ENCODE measurements around the gene CDC6.
A peak's percentile ranks its signal among the peaks of the same experiment; 100 is the strongest.

CDC6 gene

GRCh38 chr17:40287494-40288369, at the start of gene CDC6:
Gene CDC6 (plus strand): TSS chr17:40287879. CDS start chr17:40289421, 1,542 bp downstream.
- peak; percentile 90 for DNase-seq

GRCh38 chr17:40241252-40241834, 46.3 kb upstream of the CDC6 start:
- DNase-seq = no peak

GRCh38 chr17:40242774-40243173, 44.9 kb upstream of the CDC6 start:
- DNase-seq = no peak

GRCh38 chr17:40243761-40244160, 43.9 kb upstream of the CDC6 start:
- no peak for DNase-seq

- DNase-seq = no peak
Observed at GRCh38 chr17:40244255-40244654, 43.4 kb upstream of the CDC6 start.

- no peak for DNase-seq
Observed at GRCh38 chr17:40247926-40248495, 39.7 kb upstream of the CDC6 start.

- no peak for DNase-seq
Observed at GRCh38 chr17:40248507-40248906, 39.2 kb upstream of the CDC6 start.

GRCh38 chr17:40251576-40251975, 36.1 kb upstream of the CDC6 start:
- peak; percentile 1 for DNase-seq

- no peak for DNase-seq
Observed at GRCh38 chr17:40253565-40253964, 34.1 kb upstream of the CDC6 start.

- no peak for DNase-seq
Observed at GRCh38 chr17:40259505-40259904, 28.2 kb upstream of the CDC6 start.

- DNase-seq = no peak
Observed at GRCh38 chr17:40260528-40260927, 27.2 kb upstream of the CDC6 start.

- DNase-seq = no peak
Observed at GRCh38 chr17:40264458-40265185, 23.1 kb upstream of the CDC6 start.

GRCh38 chr17:40265337-40265736, 22.3 kb upstream of the CDC6 start:
- no peak for DNase-seq

GRCh38 chr17:40266882-40267281, 20.8 kb upstream of the CDC6 start:
- no peak for DNase-seq

- no peak for DNase-seq
Observed at GRCh38 chr17:40268141-40268712, 19.5 kb upstream of the CDC6 start.

GRCh38 chr17:40278414-40278813, 9.3 kb upstream of the CDC6 start:
- no peak for DNase-seq

- no peak for DNase-seq
Observed at GRCh38 chr17:40279402-40279801, 8.3 kb upstream of the CDC6 start.

- DNase-seq = no peak
Observed at GRCh38 chr17:40281663-40282062, 6.0 kb upstream of the CDC6 start.

- no peak for DNase-seq
Observed at GRCh38 chr17:40283662-40284061, 4.0 kb upstream of the CDC6 start.

- no peak for DNase-seq
Observed at GRCh38 chr17:40284085-40284713, 3.5 kb upstream of the CDC6 start.

GRCh38 chr17:40286473-40286872, 1.2 kb upstream of the CDC6 start:
- no peak for DNase-seq

GRCh38 chr17:40287159-40287493, 553 bp upstream of the CDC6 start:
- DNase-seq = no peak

All from GOT3 (cell line).